Stimulated activated CD4-positive, alpha-beta T cell treated with anti-CD3 and anti-CD28 coated beads, Interleukin-4, amount 100 ng/mL, for 48 hours (primary cell): ENCODE data around the gene RIN3.

Experiments
- DNase-seq, 2 donors: peaks; one replicate each; pipeline ENCODE4 v3.0.0-alpha.2; 2020; ENCODE audit warnings: low read depth in 2 of 2

The RIN3 gene

GRCh38 chr14:92487513-92488133 lies 26.0 kb upstream of the RIN3 start:
- DNase-seq = no peak

GRCh38 chr14:92489394-92490238 lies 24.0 kb upstream of the RIN3 start:
- no peak for DNase-seq

- DNase-seq = no peak
Observed at GRCh38 chr14:92490239-92490959, 23.2 kb upstream of the RIN3 start.

DNA sequence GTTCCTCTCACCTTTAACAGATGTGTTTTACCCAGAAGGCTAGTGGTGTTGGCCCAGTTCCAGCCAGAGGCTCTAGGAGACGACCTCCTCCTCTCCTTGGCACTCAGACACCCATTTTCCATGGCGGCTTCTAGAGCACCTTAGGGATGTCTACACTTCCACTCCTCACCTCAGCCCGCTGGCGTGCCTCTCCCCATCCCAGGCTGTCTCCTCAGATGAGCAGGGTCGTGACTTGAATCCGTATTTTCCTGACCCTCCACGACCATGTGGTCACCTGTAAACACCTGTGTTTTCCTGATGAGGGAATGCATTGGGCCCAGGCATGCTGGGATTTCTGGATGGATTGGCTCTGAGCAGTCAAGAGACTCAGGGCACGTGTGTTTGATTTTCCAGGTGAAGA lies 21.8 kb upstream of the RIN3 start:
- DNase-seq = no peak

DNA sequence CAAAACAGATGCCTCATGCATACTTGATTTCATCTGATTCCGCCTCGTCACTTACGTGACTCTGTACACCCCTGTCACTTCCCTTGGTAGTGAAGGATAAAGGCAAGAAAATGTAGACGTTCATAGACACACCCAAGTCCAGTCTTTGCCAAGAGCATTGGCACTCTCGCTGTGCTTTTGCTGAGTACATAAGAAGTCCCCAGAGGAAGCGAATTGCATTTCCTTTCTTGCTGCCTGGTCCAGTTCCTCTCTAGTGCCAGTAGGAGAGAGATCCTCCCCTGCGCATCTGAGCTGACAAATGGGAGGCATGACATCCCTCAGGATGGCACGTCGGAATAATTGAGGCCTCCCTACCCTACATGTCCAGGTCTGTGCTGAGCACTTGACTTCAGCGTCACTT lies 21.3 kb upstream of the RIN3 start:
- DNase-seq = no peak

GRCh38 chr14:92493024-92493423 lies 20.6 kb upstream of the RIN3 start:
- no peak for DNase-seq

- no peak for DNase-seq
Observed at GRCh38 chr14:92493492-92493891, 20.1 kb upstream of the RIN3 start.

DNA sequence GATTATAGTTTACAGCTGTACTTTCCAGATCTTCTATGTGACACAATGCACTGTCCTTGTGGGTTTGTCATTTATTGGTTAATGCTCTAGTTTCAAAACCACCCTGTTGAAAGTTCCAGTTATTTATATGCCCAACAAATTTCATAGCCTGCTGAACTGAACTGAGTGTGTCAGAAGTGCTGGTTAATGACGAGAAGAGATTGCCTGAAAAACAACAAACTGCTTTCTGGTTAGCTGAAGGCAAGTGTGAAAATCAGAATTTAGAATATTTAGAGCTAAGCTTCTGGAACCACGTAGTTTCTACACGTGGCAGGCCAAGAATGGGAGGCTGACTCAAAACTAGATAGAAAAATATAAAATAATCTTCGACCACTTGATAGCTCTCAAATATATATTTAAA lies 19.1 kb upstream of the RIN3 start:
- no peak for DNase-seq

- no peak for DNase-seq
Observed at GRCh38 chr14:92495027-92495426, 18.6 kb upstream of the RIN3 start.

DNA sequence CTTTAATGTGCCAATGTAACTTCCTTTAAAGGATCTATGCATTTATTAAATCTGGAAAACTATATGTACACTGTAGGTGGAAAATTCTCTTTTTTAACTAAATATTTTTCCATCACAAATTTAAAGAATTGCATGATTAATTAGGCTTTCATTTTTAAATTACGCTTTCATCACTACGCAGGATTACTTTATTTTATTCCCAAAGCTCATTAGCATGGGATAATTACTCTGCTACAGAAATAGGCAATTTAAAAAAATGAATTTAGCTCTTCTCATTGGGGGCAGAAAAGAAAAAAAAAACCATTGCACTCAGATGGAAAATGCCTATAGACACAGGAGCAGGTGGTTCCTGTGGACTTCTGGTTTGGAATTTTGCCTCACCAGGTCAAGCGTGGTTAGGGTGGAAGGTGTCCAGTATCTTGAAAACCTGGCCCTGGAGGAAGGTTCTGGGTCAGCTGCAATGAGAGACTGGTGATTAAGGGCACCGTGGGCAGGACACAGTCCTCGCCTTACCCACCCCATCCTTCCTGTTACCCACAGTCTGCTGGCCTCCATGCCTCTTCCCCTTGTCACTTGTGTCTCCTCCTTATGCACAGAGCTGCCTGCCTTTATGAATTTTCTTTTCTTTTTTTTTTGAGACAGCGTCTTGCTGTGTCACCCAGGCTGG lies 17.3 kb upstream of the RIN3 start:
- DNase-seq = no peak

DNA sequence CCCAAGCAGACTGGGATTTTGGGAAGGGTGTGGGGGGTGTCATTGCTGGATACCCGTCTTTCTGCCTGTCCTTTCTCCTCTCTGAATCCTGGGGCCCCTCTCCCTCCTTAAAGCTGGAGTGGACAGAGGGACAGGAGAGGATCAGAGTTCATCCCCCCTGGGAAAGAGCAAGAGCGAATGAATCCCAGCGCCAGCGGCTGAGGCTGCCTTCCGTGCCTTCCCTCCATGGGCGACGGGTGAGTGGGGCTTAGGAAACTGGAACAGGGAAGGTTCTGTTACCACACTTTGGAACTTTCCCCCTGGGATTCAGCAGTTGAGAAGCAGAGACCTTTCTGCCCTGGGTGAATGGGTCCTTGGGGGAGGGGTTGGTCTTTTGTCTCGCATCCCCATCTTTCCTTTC lies 16.2 kb upstream of the RIN3 start:
- DNase-seq = no peak

DNA sequence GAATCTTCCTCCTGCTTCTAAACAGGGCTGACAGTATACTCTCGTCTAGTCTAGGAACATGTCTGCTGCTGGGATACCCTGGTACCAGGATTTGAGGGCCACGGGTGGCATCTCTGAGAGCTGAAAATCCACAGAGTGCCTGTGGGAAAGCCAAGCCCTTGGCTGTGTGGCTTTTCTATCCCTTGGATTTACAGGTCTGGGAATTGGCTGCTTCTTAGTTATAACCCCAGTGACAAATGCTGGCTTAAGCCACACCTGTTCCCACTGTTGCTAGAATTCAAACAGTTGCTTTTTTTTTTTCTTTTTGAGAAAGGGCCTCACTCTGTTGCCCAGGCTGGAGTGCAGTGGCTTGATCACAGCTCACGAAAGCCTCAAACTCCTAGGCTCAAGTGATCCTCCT lies 14.3 kb upstream of the RIN3 start:
- no peak for DNase-seq

- no peak for DNase-seq
Observed at GRCh38 chr14:92500491-92500941, 13.1 kb upstream of the RIN3 start.

GRCh38 chr14:92501891-92502351 lies 11.7 kb upstream of the RIN3 start:
- DNase-seq = no peak

- no peak for DNase-seq
Observed at GRCh38 chr14:92502541-92503286, 10.9 kb upstream of the RIN3 start.

- DNase-seq = no peak
Observed at GRCh38 chr14:92503756-92504491, 9.7 kb upstream of the RIN3 start.

GRCh38 chr14:92505826-92506225 lies 7.8 kb upstream of the RIN3 start:
- DNase-seq = no peak

DNA sequence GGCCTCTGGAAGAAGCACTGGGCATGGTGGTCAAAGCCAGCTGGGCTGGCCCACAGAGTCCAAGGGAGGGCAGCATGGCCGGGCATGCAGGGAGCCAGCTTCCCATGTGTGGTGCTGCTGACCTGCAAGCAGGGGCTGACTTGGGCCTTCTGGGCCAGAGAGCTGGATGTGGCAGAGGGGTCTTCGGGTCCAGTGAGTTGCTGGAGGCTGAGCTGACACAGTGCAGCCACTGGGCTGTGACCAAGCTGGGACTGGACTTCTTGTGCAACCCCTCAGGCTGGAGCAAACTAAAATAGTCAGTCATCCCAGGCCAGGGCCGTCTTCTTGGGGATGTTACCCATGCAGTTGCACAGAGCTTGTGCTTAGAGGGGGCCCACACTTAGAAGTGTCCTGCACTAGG lies 7.3 kb upstream of the RIN3 start:
- DNase-seq = no peak

GRCh38 chr14:92507174-92507768 lies 6.3 kb upstream of the RIN3 start:
- no peak for DNase-seq

DNA sequence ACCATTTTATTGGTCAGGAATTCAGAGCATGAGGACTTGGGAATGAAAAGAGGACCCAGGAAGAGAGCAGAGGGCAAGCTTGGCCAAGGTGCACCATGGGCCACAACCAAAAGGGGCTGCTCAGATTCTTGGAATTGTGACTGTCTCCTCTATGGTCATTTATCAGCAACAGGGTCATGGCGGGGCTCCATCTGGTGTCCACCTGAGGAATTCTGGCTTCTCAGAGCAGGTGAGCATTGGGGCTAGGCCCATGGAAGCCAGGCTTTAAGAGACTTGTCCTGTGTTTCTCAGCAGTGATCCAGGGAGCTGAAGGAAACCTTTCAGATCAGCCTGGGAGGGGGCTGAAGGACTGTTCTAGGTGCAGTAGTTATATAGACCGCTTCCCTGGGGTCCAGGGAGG lies 2.6 kb upstream of the RIN3 start:
- DNase-seq = no peak
